Measurements from ENCODE around the gene RAD51. TPM values are rescaled to one million over a fixed set of nuclear protein-coding genes. Genes with fewer than 3 reads are reported as not detected.

The RAD51 gene
- total RNA-seq, 2 donors from 2014 or later, result 40.1 to 61.4 TPM

- Mint-ChIP-seq H3K27me3 (no peaks in the 10 kb centered on the region), H3K4me1 (peaks cover 16% of the 10 kb centered on the region), H3K9me3 (no peaks in the 10 kb centered on the region), H3K27ac (no peak overlapping the region), H3K4me3 (no peak overlapping the region), H3K36me3 (ENCODE audit: low read depth) (peaks cover 51% of the 10 kb centered on the region)
- no peak for ATAC-seq (replicated peaks)
These were observed 78.5 kb downstream of the RAD51 start for GRCh38 chr15:40773496-40773895.

GRCh38 chr15:40773902-40774301 is 78.9 kb downstream of the RAD51 start:
- H3K27ac Mint-ChIP-seq, result no peak overlapping the region
- no peak overlapping the region for H3K4me3 Mint-ChIP-seq
- no peak for ATAC-seq (replicated peaks)
- H3K36me3 Mint-ChIP-seq (ENCODE audit: low read depth), result peaks cover 49% of the 10 kb centered on the region
- H3K4me1 Mint-ChIP-seq, result peaks cover 16% of the 10 kb centered on the region
- H3K27me3 Mint-ChIP-seq, result no peaks in the 10 kb centered on the region
- no peaks in the 10 kb centered on the region for H3K9me3 Mint-ChIP-seq

- H3K9me3 Mint-ChIP-seq, result no peaks in the 10 kb centered on the region
These were observed 80.0 kb downstream of the RAD51 start for GRCh38 chr15:40775007-40775406.

GRCh38 chr15:40775740-40776536 is 81.0 kb downstream of the RAD51 start:
- H3K9me3 Mint-ChIP-seq, result no peaks in the 10 kb centered on the region
- H3K36me3 Mint-ChIP-seq (ENCODE audit: low read depth), result peaks cover 57% of the 10 kb centered on the region
- no peak for ATAC-seq (replicated peaks)
- no peak overlapping the region for H3K4me3 Mint-ChIP-seq
- H3K4me1 Mint-ChIP-seq, result peaks cover 7% of the 10 kb centered on the region
- H3K27me3 Mint-ChIP-seq, result no peaks in the 10 kb centered on the region
- peak overlapping the region; percentile 86 for H3K27ac Mint-ChIP-seq

More at GRCh38 chr15:40775007-40775406, 80.0 kb downstream of the RAD51 start:
- no peak for ATAC-seq (replicated peaks)
- Mint-ChIP-seq H3K27ac (no peak overlapping the region), H3K27me3 (no peaks in the 10 kb centered on the region), H3K4me3 (no peak overlapping the region), H3K4me1 (peaks cover 8% of the 10 kb centered on the region), H3K36me3 (ENCODE audit: low read depth) (peaks cover 57% of the 10 kb centered on the region)

GRCh38 chr15:40776537-40777141 is 81.7 kb downstream of the RAD51 start:
- no peaks in the 10 kb centered on the region for H3K27me3 Mint-ChIP-seq
- H3K36me3 Mint-ChIP-seq (ENCODE audit: low read depth), result peaks cover 50% of the 10 kb centered on the region
- ATAC-seq (replicated peaks), result peak; percentile 94
- H3K27ac Mint-ChIP-seq, result peak overlapping the region; percentile 86
- H3K9me3 Mint-ChIP-seq, result no peaks in the 10 kb centered on the region
- peaks cover 7% of the 10 kb centered on the region for H3K4me1 Mint-ChIP-seq
- H3K4me3 Mint-ChIP-seq, result no peak overlapping the region

Other genes starting within 250 kb of the RAD51 start
- 10 to 100 TPM in 1 of 2 donors, 1 to 10 TPM in 1; 6.0 to 12.1 TPM for gene CHST14, start 224.2 kb upstream of the RAD51 start, total RNA-seq
- 10 to 100 TPM; 34.9 to 41.3 TPM for gene CCDC32, start 130.1 kb upstream of the RAD51 start, total RNA-seq
- 10 to 100 TPM in 1 of 2 donors, 1 to 10 TPM in 1; 8.5 to 14.2 TPM for gene RPUSD2, start 125.9 kb upstream of the RAD51 start, total RNA-seq
- gene KNL1, start 100.9 kb upstream of the RAD51 start, total RNA-seq, result 10 to 100 TPM; 25.0 to 39.1 TPM
- gene RMDN3, start 60.1 kb downstream of the RAD51 start, total RNA-seq, result 10 to 100 TPM; 18.4 to 30.9 TPM
- 10 to 100 TPM; 46.1 to 50.4 TPM for gene GCHFR, start 68.9 kb downstream of the RAD51 start, total RNA-seq
- gene C15orf62, start 74.8 kb downstream of the RAD51 start, total RNA-seq, result 1 to 10 TPM; 2.4 to 2.7 TPM
- gene ZFYVE19, start 111.9 kb downstream of the RAD51 start, total RNA-seq, result 10 to 100 TPM; 35.9 to 38.7 TPM
- 10 to 100 TPM; 30.3 to 34.3 TPM for gene DNAJC17, start 112.3 kb downstream of the RAD51 start, total RNA-seq
- not detected for gene PPP1R14D, start 133.5 kb downstream of the RAD51 start, total RNA-seq
- 10 to 100 TPM in 1 of 2 donors, 1 to 10 TPM in 1; 8.4 to 11.7 TPM for gene SPINT1, start 148.9 kb downstream of the RAD51 start, total RNA-seq
- gene RHOV, start 179.1 kb downstream of the RAD51 start, total RNA-seq, result under 1 TPM; 0.24 to 0.45 TPM
- 10 to 100 TPM in 1 of 2 donors, 1 to 10 TPM in 1; 5.6 to 12.0 TPM for gene VPS18, start 199.3 kb downstream of the RAD51 start, total RNA-seq
- gene DLL4, start 234.2 kb downstream of the RAD51 start, total RNA-seq, result not detected

Measured in activated T-helper 17 cell treated with anti-CD3 and anti-CD28 coated beads, Interleukin-2, amount 50 U/mL, for 72 hours (primary cell).